HEK293T (cell line): ENCODE data around the gene EPHB2.

ENCODE experiments used
- CTCF ChIA-PET: fragments of 350-600 bp; formaldehyde crosslinking; extraction: SDS; loops from one replicate; lab custom pipeline; 2021; ENCODE audit warnings: antibody characterized with exemption, inconsistent platforms; lab: Yijun Ruan, JAX
- POLR2A ChIA-PET: fragments of 350-600 bp; formaldehyde crosslinking; extraction: SDS; loops from one replicate; lab custom pipeline; 2020; ENCODE audit warnings: antibody characterized with exemption, inconsistent platforms; lab: Yijun Ruan, JAX
- DNase-seq: peaks from one replicate; pipeline ENCODE4 v3.0.0; 2012; ENCODE audit warnings: mixed read lengths; ENCODE audit errors: extremely low spot score
- ARNT ChIP-seq: fragments of 450-650 bp; IDR thresholded peaks from 2 replicates; pipeline ENCODE4 v1.6.1; 2017; ENCODE audit warnings: mild to moderate bottlenecking
- BHLHE40 ChIP-seq: fragments of 450-650 bp; IDR thresholded peaks from 2 replicates; pipeline ENCODE4 v1.6.1; 2016; ENCODE audit warnings: mild to moderate bottlenecking, moderate library complexity, borderline replicate concordance
- CTBP1 ChIP-seq: fragments of 450-650 bp; IDR thresholded peaks from 2 replicates; pipeline ENCODE4 v1.6.1; 2016; ENCODE audit warnings: borderline replicate concordance
- ELF4 ChIP-seq: fragments of 450-650 bp; IDR thresholded peaks from 2 replicates; pipeline ENCODE4 v1.6.1; 2017; ENCODE audit warnings: antibody characterized with exemption
- FOXA1 ChIP-seq: fragments of 450-650 bp; IDR thresholded peaks from 2 replicates; pipeline ENCODE4 v1.6.1; 2016; ENCODE audit warnings: mild to moderate bottlenecking
- FOXK2 ChIP-seq: fragments of 450-650 bp; IDR thresholded peaks from 2 replicates; pipeline ENCODE4 v1.6.1; 2016; ENCODE audit warnings: mild to moderate bottlenecking
- FOXM1 ChIP-seq: fragments of 450-650 bp; IDR thresholded peaks from 2 replicates; pipeline ENCODE4 v1.6.1; 2017; ENCODE audit warnings: mild to moderate bottlenecking, borderline replicate concordance
- HDGF ChIP-seq: fragments of 450-650 bp; IDR thresholded peaks from 2 replicates; pipeline ENCODE4 v1.6.1; 2017; ENCODE audit warnings: antibody characterized with exemption, borderline replicate concordance
- L3MBTL2 ChIP-seq: fragments of 450-650 bp; conservative IDR thresholded peaks from 2 replicates; pipeline ENCODE4 v1.6.1; 2016; ENCODE audit warnings: mild to moderate bottlenecking
- LEF1 ChIP-seq: fragments of 450-650 bp; IDR thresholded peaks from 2 replicates; pipeline ENCODE4 v1.6.1; 2017; ENCODE audit warnings: mild to moderate bottlenecking, borderline replicate concordance
- NFRKB ChIP-seq: fragments of 450-650 bp; IDR thresholded peaks from 2 replicates; pipeline ENCODE4 v1.6.1; 2016; ENCODE audit warnings: mild to moderate bottlenecking, moderate library complexity
- PKNOX1 ChIP-seq: fragments of 450-650 bp; IDR thresholded peaks from 2 replicates; pipeline ENCODE4 v1.6.1; 2016
- SP1 ChIP-seq: fragments of 450-650 bp; IDR thresholded peaks from 2 replicates; pipeline ENCODE4 v1.6.1; 2017
- SUZ12 ChIP-seq: fragments of 450-650 bp; IDR thresholded peaks from 2 replicates; pipeline ENCODE4 v1.6.1; 2016; ENCODE audit warnings: mild to moderate bottlenecking
- TARDBP ChIP-seq: fragments of 450-650 bp; IDR thresholded peaks from 2 replicates; pipeline ENCODE4 v1.6.1; 2016
- ZNF384 ChIP-seq: fragments of 450-650 bp; IDR thresholded peaks from 2 replicates; pipeline ENCODE4 v1.6.1; 2016

The EPHB2 gene

DNA sequence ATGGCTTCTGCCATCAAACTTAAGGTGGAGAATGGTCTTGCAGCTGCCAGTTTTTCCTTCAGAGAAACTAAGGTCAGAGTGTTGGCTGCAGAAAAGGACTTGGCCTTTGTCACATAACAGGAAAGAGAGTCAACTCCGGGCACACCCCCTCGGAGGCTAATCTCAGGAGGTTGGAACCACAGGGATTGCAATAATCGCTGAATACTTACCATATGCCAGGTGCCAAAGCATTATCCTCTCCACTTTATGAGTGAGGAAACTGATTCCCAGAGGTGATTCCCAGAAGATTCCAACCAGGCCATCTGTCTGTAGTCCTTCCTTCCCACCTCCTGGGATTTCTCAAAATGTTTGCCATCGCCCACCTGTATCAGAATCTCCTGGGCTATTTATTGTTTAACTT lies 208.0 kb downstream of the EPHB2 start:
- no peak for DNase-seq
- CTCF ChIA-PET: no interaction called here
- POLR2A ChIA-PET: no interaction called here
- TF ChIP-seq HDGF (no peak), ZNF384 (no peak), FOXM1 (no peak), NFRKB (no peak), FOXA1 (no peak)

DNA sequence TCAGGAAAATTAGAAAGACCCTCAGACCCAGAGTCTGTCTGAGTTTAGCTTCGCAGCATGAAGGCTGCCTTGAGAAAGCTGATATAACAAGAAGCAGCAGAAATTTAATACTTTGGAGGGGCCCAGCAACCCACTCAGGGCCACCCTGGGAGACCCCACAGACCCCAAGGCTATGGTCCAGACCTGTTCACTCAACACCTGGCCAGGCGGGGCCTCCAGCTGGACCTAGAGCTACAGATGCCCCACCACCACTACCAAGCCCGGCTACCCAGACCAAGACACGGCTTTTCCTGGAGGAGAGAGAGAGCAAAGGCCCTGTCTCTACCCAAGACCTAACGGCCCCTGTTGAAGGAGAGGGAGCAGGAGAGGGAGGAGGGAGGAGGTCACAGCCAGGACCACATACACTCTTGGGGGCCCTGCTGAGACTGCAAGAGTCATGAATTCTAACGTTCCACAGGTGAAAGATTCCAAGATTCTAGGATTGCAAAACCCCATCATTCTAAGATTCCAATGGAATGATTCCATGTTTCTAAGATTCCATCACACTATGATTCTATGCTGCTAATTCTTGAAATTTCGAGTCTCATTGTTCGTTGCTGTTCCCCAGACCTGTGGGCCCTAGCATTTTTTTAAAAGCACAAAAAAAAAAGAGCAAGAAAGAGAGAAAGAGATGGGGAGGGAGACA lies 208.8 kb downstream of the EPHB2 start:
- TF ChIP-seq FOXK2 (no peak), TARDBP (no peak), ELF4 (no peak), FOXM1 (no peak), FOXA1 (no peak), HDGF (no peak), CTBP1 (no peak), ZNF384 (no peak), L3MBTL2 (no peak), SP1 (no peak)
- DNase-seq: no peak
- ChIA-PET CTCF (no interaction called here), POLR2A (no interaction called here)

DNA sequence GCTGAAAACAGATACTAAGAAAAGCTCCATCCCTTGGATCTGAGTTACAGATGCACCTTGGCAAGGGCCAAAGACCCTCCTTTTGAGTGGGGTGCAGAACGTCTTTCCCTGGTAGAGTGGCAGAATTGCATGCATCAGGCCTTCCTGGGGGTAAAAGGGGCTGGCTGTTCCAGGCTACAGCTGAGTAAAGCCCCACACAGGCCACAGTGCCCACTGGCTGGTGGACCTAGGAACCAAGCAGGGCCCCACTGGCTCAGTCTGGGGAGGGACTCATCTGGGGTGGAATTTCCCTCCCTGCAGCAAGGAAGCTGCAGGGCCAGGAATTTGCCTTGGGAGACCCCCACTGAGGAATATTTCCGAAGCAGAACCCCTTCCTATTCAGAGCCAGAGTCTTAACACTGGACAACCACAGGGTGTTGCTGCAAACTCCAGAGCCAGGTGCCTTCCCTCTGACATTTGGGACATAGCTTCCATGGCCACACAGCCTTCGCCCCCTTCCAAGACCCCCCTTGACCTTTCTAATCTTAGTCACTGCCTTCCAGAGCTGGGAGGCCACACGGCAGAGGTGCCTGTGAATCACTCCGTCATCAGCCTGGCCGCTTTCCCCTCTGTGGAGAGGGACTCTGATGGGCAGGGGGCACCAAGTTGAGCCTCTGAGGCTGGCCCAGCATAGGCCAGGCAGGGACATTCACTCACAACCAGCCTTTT lies 209.5 kb downstream of the EPHB2 start:
- no peak for DNase-seq
- TF ChIP-seq NFRKB (no peak), BHLHE40 (no peak), FOXA1 (no peak), HDGF (no peak), LEF1 (no peak), SUZ12 (no peak), FOXM1 (no peak), ELF4 (no peak), ARNT (no peak), ZNF384 (no peak), PKNOX1 (no peak), FOXK2 (no peak), TARDBP (no peak)
- CTCF ChIA-PET: interaction anchor here (1.3 kb wide), 1 partner anchor 216 kb away, joined by 9 read pairs; no protein-coding TSS in a partner anchor
- POLR2A ChIA-PET: no interaction called here

DNA sequence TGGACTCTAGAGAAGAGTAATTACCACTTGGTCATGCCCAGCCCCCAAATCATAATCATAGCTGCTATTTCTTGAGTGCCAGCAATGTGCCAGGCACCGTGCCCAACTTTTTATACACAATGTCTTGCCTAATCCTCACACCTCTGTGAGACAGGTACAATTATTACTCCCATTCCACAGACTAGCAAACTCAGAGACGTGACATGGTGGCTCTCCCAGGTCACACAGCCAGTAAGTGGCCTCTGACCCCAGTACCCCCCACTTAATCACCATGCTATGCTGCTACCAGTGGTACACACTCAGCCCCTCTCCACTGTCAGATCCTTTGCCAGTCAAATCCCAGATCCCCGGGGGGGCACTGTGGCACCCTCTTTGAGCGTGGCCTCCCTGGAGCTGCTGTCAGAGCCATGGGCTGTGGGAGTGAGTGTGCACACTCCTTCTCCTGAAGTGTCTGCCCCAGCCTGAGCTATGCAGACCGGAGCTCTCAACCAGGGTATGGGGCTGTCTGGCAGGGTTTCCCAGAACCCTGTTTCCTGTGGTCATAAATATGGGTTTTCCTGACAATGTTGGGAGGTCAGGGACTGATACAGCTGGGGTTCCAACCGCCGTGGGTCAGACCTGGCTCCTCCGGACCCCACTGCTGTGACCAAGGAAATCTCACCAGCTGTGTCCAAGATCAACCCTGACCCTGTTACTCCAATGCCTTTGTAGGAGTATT lies 210.3 kb downstream of the EPHB2 start:
- POLR2A ChIA-PET: interaction anchor here (1.1 kb wide), 1 partner anchor 98 kb away, joined by 4 read pairs; the partner anchor contains the start of gene KDM1A
- CTCF ChIA-PET: interaction anchor here (1.3 kb wide), 2 partner anchors 9 to 217 kb away, joined by 6 to 9 read pairs; no protein-coding TSS in a partner anchor
- no peak for DNase-seq

DNA sequence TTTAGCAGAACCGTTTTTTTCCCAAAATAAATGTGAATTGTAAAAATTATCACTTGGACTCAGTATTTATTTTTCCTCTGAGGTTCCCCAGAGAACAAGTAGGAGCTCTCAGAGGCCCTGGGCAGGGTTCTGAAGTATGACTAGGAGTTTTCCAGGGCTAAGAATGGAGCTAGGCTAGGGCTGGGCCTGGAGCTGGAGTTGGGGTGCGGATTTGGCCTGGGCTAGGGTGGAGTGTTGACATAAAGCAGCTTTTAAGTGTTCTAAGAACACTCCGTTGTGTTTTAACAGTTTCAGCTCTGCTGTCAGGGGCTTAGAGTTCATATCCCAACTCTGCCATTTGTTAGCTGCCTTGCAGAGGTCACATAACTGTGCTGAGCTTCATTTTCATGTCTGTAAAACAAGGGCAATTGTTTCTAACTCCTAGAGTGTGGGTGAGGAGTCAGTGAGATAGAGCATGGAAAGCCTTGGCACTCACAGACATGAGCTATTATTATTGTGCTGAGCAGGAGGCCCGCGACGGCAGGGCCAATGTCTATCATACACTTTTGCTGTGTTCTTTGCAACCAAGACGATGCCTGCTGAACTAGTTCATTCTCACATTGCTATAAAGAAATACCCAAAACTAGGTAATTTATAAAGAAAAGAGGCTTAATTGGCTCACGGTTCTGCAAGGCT lies 210.9 kb downstream of the EPHB2 start:
- CTCF ChIA-PET: interaction anchor here (1.3 kb wide), 2 partner anchors 8 to 218 kb away, joined by 6 to 9 read pairs; no protein-coding TSS in a partner anchor
- POLR2A ChIA-PET: interaction anchor here (1.1 kb wide), 1 partner anchor 98 kb away, joined by 4 read pairs; the partner anchor contains the start of gene KDM1A
- no peak for DNase-seq
- no peak for TF ChIP-seq FOXK2
- TF ChIP-seq LEF1: no peak
- no peak for TF ChIP-seq FOXA1
- TF ChIP-seq HDGF: no peak
- no peak for TF ChIP-seq CTBP1
- no peak for TF ChIP-seq BHLHE40

More for the DNA sequence above, 210.3 kb downstream of the EPHB2 start:
- no peak for TF ChIP-seq FOXA1
- TF ChIP-seq ARNT: no peak
- TF ChIP-seq HDGF: no peak
- no peak for TF ChIP-seq SUZ12
- TF ChIP-seq FOXM1: no peak
- TF ChIP-seq NFRKB: no peak
- no peak for TF ChIP-seq FOXK2
- TF ChIP-seq SP1: no peak
- no peak for TF ChIP-seq BHLHE40
- TF ChIP-seq PKNOX1: no peak
- TF ChIP-seq TARDBP: no peak

DNA sequence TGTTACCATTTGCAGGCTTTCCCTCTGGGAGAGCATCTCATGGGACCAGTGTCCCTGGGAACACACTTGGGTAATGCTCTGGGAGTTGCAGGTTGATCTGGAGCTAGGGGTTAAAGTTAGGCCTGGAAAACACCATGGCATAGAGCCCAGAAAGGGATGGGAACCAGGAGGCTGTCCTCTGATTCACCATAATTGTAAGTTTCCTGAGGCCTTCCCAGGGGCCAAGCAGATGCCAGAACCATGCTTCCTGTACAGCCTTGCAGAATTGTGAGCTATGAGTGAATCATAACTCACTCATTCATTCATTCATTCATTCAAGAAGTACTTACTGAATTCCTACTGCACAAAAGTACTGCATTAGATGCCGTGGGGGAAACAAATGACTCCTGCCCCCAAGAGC lies 212.0 kb downstream of the EPHB2 start:
- POLR2A ChIA-PET: interaction anchor here (1.3 kb wide), 1 partner anchor 11 kb away, joined by 3 read pairs; no protein-coding TSS in a partner anchor
- CTCF ChIA-PET: interaction anchor here (0.6 kb wide), 1 partner anchor 1469 kb away, joined by 3 read pairs; no protein-coding TSS in a partner anchor
- DNase-seq: no peak
- TF ChIP-seq LEF1 (no peak), TARDBP (no peak), ZNF384 (no peak), PKNOX1 (no peak), BHLHE40 (no peak), FOXK2 (no peak), ARNT (no peak), FOXM1 (no peak), ELF4 (no peak), SP1 (no peak), L3MBTL2 (no peak), FOXA1 (no peak), CTBP1 (no peak), HDGF (no peak), SUZ12 (no peak), NFRKB (no peak)
